ENCODE measurements around the gene MPZL2. TPM values are rescaled to one million over a fixed set of nuclear protein-coding genes. Genes with fewer than 3 reads are reported as not detected.
A peak's percentile ranks its signal among the peaks of the same experiment; 100 is the strongest.

Gene MPZL2
- total RNA-seq, 1 experiment from 2014 or later, result not detected

DNA sequence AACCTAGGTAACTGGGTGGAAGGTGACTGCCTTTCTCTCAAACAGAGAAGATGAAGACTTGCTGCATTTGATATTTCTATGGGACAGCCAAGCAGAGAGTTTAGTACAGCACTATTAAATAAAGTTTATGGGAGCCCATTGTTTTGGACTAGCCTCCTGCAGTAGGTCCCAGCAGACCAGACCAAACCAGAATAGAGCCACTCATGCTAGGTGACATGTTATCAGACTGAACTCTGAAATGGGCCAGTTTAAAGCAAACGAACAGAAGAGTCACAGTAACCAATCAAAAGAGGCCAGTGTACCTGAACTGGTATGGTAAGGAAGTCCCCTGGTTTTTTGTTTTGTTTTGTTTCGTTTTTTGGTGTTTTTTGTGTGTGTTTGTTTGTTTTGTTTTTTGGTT lies 7.9 kb upstream of the MPZL2 start:
- Histone ChIP-seq H3K27ac (no peak overlapping the region), H3K4me3 (no peak overlapping the region)

GRCh38 chr11:118267486-118267885 lies 3.4 kb upstream of the MPZL2 start:
- DNase-seq (ENCODE audit: low read depth in 1 of 2, low spot score in 2 of 2), result no peak
- Histone ChIP-seq H3K27ac (no peak overlapping the region), H3K4me3 (no peak overlapping the region), H3K4me1 (replicated peaks) (no peaks in the 10 kb centered on the region), H3K27me3 (replicated peaks) (peaks cover 6% of the 10 kb centered on the region; the same call in 1 of the 2 replicates), H3K9me3 (replicated peaks) (no peaks in the 10 kb centered on the region), H3K36me3 (no peaks in the 10 kb centered on the region)

More for the DNA sequence above, 7.9 kb upstream of the MPZL2 start:
- Histone ChIP-seq H3K36me3 (no peaks in the 10 kb centered on the region), H3K4me1 (replicated peaks) (no peaks in the 10 kb centered on the region), H3K9me3 (replicated peaks) (no peaks in the 10 kb centered on the region), H3K27me3 (replicated peaks) (no peaks in the 10 kb centered on the region)
- DNase-seq (ENCODE audit: low read depth in 1 of 2, low spot score in 2 of 2), result no peak

- no peaks in the 10 kb centered on the region for H3K36me3 ChIP-seq
- DNase-seq (ENCODE audit: low read depth in 1 of 2, low spot score in 2 of 2), result no peak
- no peaks in the 10 kb centered on the region for H3K4me1 ChIP-seq (replicated peaks)
- H3K27ac ChIP-seq, result no peak overlapping the region
- H3K27me3 ChIP-seq (replicated peaks), result peaks cover 6% of the 10 kb centered on the region; the same call in 1 of the 2 replicates
- no peaks in the 10 kb centered on the region for H3K9me3 ChIP-seq (replicated peaks)
- H3K4me3 ChIP-seq, result no peak overlapping the region
These were observed 1.9 kb upstream of the MPZL2 start for GRCh38 chr11:118265954-118266353.

DNA sequence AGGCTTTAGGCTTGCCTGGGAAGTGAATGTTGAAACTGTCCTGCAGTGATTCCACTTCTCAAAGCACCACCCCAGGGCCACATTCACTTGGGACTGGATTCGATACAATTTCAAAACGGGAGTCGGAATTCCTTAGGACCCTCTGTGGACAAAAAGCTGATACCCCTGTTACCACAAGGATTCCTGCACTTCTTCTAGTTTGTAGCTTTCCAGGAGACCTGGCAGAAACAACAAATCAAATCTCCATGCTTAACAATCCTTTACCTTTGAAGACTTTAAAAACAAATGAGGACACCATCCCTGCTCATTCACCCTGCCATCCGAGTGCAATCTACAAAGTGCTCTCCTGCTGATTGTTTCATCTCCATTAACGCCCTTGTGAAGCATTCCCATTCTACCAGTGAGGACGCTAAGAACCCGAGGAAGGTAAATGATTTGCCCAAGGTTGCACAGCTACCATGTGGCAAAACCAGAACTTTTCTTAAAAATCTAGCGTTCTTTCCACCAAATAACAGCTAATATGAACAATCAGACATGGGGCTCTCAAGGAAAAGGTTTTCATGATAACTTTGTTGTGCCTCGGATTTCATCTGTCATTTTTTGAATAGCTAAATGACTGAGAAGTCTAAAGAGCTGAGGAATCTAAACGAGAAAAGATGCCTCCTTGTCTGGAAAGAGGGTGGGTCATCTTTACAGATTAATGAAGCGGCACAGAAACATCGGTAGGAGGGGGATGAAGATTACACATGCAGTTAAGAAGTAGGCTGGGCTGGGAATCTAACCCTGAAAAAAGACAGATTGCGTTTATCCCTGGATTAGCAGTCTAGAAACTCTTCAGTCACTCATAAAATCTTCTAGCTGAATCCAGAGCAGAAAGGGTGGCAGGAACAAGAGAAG lies 720 bp upstream of the MPZL2 start:
- DNase-seq (ENCODE audit: low read depth in 1 of 2, low spot score in 2 of 2), result no peak
- Histone ChIP-seq H3K9me3 (replicated peaks) (no peaks in the 10 kb centered on the region), H3K27me3 (replicated peaks) (peaks cover 6% of the 10 kb centered on the region; the same call in 1 of the 2 replicates), H3K4me3 (no peak overlapping the region), H3K36me3 (no peaks in the 10 kb centered on the region), H3K4me1 (replicated peaks) (no peaks in the 10 kb centered on the region), H3K27ac (no peak overlapping the region)

DNA sequence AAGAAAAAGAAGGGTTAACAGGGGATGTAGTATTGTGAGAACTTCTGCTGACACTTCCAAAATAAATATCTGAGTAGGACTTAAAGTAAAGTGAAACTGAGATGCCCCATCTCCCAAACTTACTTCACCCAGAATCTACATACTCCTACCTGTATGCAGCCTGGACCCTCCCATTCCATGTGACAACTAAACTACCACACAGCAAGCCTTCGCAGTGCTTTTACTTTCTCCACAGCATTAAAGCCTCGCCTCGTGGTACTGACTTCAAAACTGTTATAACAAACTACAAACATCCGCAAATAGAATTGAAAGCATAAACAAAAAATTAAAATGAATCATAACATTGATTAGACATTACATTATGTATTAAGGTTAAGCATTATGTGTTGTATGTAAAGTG lies 985 bp downstream of the MPZL2 start:
- H3K9me3 ChIP-seq (replicated peaks), result no peaks in the 10 kb centered on the region
- H3K27me3 ChIP-seq (replicated peaks), result peaks cover 6% of the 10 kb centered on the region; the same call in 1 of the 2 replicates
- no peak overlapping the region for H3K27ac ChIP-seq
- no peaks in the 10 kb centered on the region for H3K36me3 ChIP-seq
- no peak overlapping the region for H3K4me3 ChIP-seq
- no peak for DNase-seq (ENCODE audit: low read depth in 1 of 2, low spot score in 2 of 2)
- no peaks in the 10 kb centered on the region for H3K4me1 ChIP-seq (replicated peaks)

DNA sequence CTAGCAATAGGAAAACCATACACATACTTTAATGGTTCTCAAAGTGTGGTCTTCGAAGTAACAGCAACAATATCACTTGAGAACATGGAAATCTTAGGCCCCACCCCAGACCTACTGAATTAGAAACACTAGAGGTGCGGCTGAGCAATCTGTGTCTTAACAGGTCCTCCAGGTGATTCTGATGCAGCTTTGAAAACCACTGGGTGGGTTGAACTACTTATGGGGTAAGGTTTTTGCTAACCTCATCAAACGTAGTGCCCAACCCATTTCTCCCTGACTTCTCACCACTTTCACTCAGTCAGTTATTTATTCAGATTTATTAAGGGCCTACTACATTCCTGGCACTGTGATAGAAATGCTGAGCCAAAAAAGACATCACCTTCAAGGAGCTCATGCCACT lies 3.7 kb downstream of the MPZL2 start:
- H3K36me3 ChIP-seq, result no peaks in the 10 kb centered on the region

DNA sequence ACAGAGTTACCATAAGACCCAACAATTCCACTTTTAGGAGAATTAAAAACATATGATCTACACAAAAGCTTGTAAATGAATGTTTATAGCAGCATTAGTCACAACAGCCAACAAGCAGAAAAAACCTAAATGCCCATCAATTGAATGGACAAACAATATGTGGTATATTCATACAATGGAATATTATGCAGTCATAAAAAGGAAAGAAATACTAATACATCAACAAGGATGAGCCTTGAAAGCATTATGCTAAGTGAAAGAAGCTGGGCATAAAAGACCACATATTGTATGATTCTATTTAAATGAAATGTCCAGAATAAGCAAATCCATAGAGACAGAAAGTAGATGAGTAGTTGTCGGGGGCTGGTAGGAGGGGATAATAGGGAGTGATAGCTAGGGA lies 5.0 kb downstream of the MPZL2 start:
- Histone ChIP-seq H3K27me3 (replicated peaks) (no peaks in the 10 kb centered on the region; the same call in 1 of the 2 replicates), H3K4me1 (replicated peaks) (no peaks in the 10 kb centered on the region), H3K9me3 (replicated peaks) (no peaks in the 10 kb centered on the region), H3K4me3 (no peak overlapping the region), H3K36me3 (no peaks in the 10 kb centered on the region), H3K27ac (no peak overlapping the region)
- no peak for DNase-seq (ENCODE audit: low read depth in 1 of 2, low spot score in 2 of 2)

More for the DNA sequence above, 3.7 kb downstream of the MPZL2 start:
- no peak for DNase-seq (ENCODE audit: low read depth in 1 of 2, low spot score in 2 of 2)
- Histone ChIP-seq H3K27me3 (replicated peaks) (peaks cover 2% of the 10 kb centered on the region; the same call in 1 of the 2 replicates), H3K9me3 (replicated peaks) (no peaks in the 10 kb centered on the region), H3K27ac (no peak overlapping the region), H3K4me3 (no peak overlapping the region), H3K4me1 (replicated peaks) (no peaks in the 10 kb centered on the region)

- no peak for DNase-seq (ENCODE audit: low read depth in 1 of 2, low spot score in 2 of 2)
- H3K36me3 ChIP-seq, result no peaks in the 10 kb centered on the region
- no peaks in the 10 kb centered on the region for H3K9me3 ChIP-seq (replicated peaks)
- no peak overlapping the region for H3K27ac ChIP-seq
- no peak overlapping the region for H3K4me3 ChIP-seq
- no peaks in the 10 kb centered on the region; the same call in 1 of the 2 replicates for H3K27me3 ChIP-seq (replicated peaks)
- H3K4me1 ChIP-seq (replicated peaks), result no peaks in the 10 kb centered on the region
These were observed 5.7 kb downstream of the MPZL2 start for GRCh38 chr11:118258410-118258809.

GRCh38 chr11:118252688-118253087 lies 11.4 kb downstream of the MPZL2 start:
- H3K4me3 ChIP-seq, result no peak overlapping the region
- no peak for DNase-seq (ENCODE audit: low read depth in 1 of 2, low spot score in 2 of 2)
- no peaks in the 10 kb centered on the region for H3K36me3 ChIP-seq
- H3K27ac ChIP-seq, result no peak overlapping the region
- no peaks in the 10 kb centered on the region for H3K4me1 ChIP-seq (replicated peaks)
- H3K9me3 ChIP-seq (replicated peaks), result no peaks in the 10 kb centered on the region
- no peaks in the 10 kb centered on the region for H3K27me3 ChIP-seq (replicated peaks)

DNA sequence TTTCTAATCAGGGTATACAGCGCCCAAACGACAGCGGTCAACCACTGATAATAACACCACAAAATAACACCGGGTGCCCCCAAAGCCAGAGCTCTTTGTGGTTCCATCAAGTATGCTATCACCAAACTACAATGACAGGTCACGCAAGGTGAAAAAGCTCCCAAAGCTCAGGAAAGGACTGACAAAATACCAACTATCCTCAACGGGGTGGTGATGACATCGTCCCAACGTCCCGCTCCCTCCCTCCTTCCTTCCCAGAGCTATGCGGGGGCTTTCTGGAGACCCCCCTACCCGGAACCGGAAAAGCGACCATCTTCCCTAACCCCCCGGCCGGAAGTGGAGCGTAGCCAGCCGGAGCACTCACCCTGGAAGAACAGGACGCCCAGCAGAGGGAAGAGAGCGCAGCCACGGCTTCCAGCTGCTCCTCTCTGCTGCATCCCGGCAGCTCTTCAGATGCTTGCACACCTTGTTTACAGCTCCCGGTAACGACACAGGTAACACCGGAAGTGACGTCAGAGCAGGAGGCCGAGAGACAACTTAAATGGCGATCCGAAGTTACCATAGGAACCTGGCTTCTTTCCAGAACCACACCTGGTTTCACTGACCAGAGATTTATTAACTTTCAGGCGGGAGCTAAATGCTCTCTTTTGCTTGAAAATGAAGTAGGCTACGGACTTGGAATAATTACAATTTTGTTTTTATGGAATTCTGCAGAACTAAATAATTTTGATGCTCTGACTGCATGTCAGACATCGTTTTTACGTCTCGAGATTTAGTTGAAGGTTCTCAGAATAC lies 12.0 kb downstream of the MPZL2 start, which contains the start of gene MPZL3:
Gene MPZL3 (minus strand): TSS at position 508 of the 795 bp plus-strand sequence. CDS start 71 bp downstream, at position 437.
- Histone ChIP-seq H3K4me3 (peak within 1 kb of the TSS; percentile 29), H3K27ac (no peak within 1 kb of the TSS), H3K27me3 (replicated peaks) (no peaks in the 10 kb centered on the region), H3K9me3 (replicated peaks) (no peaks in the 10 kb centered on the region), H3K36me3 (no peaks in the 10 kb centered on the region), H3K4me1 (replicated peaks) (no peaks in the 10 kb centered on the region)
- DNase-seq (ENCODE audit: low read depth in 1 of 2, low spot score in 2 of 2), result peak; percentile 2 to 31

DNA sequence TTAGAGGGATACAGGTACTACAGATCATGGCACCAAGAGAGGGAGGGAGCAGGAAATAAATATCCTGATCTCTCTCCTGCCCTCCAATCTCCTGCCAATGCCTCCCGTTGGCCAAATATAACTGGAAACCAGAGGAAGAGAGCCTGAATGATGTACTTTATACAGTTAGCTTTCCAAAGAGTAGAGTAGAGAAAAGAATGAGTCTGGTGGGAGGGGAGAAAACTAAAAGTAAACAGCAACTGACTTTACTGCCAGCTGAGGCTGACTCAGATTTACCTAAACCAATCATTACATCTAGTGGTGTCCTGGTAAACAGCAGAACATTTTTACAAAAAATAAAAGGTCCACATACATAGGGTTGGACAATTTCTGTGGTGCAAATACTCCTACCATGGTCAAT lies 17.1 kb downstream of the MPZL2 start:
- no peak for DNase-seq (ENCODE audit: low read depth in 1 of 2, low spot score in 2 of 2)
- Histone ChIP-seq H3K4me1 (replicated peaks) (no peaks in the 10 kb centered on the region), H3K36me3 (no peaks in the 10 kb centered on the region), H3K9me3 (replicated peaks) (no peaks in the 10 kb centered on the region), H3K27me3 (replicated peaks) (no peaks in the 10 kb centered on the region), H3K27ac (no peak overlapping the region), H3K4me3 (no peak overlapping the region)

DNA sequence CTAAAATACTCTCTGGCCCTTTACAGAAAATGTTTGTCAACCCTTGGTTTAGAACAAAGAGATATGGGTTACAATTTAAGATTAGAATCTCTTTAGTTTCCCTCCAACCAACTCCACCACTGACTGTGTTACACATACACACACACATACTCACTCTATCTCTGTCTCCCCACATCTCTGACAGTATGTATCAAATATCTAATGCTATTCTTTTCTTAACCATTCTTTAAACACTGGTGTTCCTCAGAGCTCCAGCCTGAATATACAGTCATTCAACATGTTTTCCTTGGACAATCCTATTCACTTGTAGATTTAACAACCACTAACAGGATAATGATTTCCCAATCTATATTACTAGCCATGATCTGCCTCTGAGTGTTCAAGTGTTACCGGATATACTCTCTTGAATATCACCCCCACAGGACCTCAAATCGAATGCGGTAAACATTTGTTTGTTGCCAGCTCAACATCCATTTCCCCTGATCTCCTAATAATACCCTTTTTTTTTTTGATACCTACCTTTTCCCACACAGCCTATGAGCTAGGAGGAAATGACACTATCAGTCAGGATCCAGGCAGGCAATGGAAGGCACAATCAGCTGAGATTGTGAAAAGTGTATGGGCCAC lies 18.0 kb downstream of the MPZL2 start:
- Histone ChIP-seq H3K27ac (no peak overlapping the region), H3K27me3 (replicated peaks) (no peaks in the 10 kb centered on the region), H3K4me3 (no peak overlapping the region), H3K4me1 (replicated peaks) (no peaks in the 10 kb centered on the region), H3K9me3 (replicated peaks) (no peaks in the 10 kb centered on the region), H3K36me3 (no peaks in the 10 kb centered on the region)
- no peak for DNase-seq (ENCODE audit: low read depth in 1 of 2, low spot score in 2 of 2)

DNA sequence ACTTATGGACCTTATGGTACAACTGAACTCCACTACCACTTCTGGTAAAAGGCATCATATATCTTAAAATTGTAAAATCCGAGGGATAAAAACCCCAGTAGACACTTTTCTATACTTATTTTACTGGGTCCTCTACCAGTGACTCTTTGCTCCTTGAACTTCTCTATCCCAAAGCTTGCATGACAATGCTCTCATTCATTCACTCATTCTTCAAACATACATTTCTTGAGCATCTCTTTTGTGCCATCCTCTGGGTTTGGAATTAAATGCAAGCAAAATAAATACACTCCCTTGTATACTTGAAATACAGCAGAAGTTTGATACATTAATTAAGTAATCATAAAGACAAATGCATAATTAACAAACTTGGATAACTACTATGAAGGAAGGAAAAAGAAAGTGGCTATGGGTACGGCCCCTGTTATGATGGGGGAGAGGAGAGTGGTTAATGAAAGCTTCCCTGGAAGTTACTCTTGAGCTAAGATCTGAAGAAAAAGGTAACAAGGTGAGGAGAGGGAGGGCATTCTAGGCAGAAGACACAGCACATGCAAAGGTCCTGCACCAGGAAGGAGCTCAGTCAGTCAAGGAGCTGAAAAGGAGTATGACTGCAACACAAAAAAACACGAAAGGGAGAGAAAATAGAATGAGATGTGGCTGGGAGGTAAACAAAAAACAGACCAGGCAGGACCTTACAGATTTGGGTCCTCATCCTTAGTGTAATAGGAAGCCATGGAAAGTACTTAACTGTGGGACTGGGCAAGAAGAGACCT lies 19.9 kb downstream of the MPZL2 start:
- DNase-seq (ENCODE audit: low read depth in 1 of 2, low spot score in 2 of 2), result no peak
- H3K9me3 ChIP-seq (replicated peaks), result no peaks in the 10 kb centered on the region
- no peaks in the 10 kb centered on the region for H3K4me1 ChIP-seq (replicated peaks)
- no peaks in the 10 kb centered on the region for H3K36me3 ChIP-seq
- no peak overlapping the region for H3K27ac ChIP-seq
- no peak overlapping the region for H3K4me3 ChIP-seq
- H3K27me3 ChIP-seq (replicated peaks), result no peaks in the 10 kb centered on the region

Measured in SJSA1 (cell line).